PFSK-1 (cell line): ENCODE data around the gene CD72.

Source experiments
- POLR2AphosphoS5 ChIP-seq: IDR thresholded peaks from 2 replicates; pipeline ENCODE4 v1.6.1; 2012; ENCODE audit warnings: low read depth, mild to moderate bottlenecking, control low read depth, low read length, moderate library complexity
- REST ChIP-seq, 2 experiments: IDR thresholded peaks; 2 replicates each; pipeline versions ENCODE4 v1.6.1 to v1.8.0; 2011 to 2012; ENCODE audit warnings: low read depth in 2 of 2, low read length in 2 of 2, control low read depth in 1 of 2, inconsistent platforms in 1 of 2, mild to moderate bottlenecking in 1 of 2, moderate library complexity in 1 of 2; ENCODE audit not compliant: insufficient read depth in 1 of 2
- SIN3A ChIP-seq: IDR thresholded peaks from 2 replicates; pipeline ENCODE4 v1.6.1; 2012; ENCODE audit warnings: mild to moderate bottlenecking, low read length, moderate library complexity, borderline replicate concordance; ENCODE audit not compliant: insufficient read depth

- TF ChIP-seq REST (IDR thresholded peaks at IDR 0.05; ENCODE audit: insufficient read depth in 1 of 2, low read depth in 2 of 2, low read length in 2 of 2) (no peak), POLR2AphosphoS5 (no peak), SIN3A (no peak)
Measured at GRCh38 chr9:35577486-35577885, 40.7 kb downstream of the CD72 start.
